Type B pancreatic cell (in vitro differentiated cells): ENCODE measurements around the gene CCDC102A. TPM values are rescaled to one million over a fixed set of nuclear protein-coding genes. Genes with fewer than 3 reads are reported as not detected.

ENCODE experiments used
- DNase-seq: peaks from one replicate; pipeline ENCODE4 v3.0.0; 2021; ENCODE audit warnings: mixed read lengths; ENCODE audit not compliant: unreplicated experiment; ENCODE audit errors: extremely low spot score
- H3K27ac Mint-ChIP-seq: 2 replicates; pipeline ENCODE4 v1.8.0; 2021; ENCODE audit warnings: mild to moderate bottlenecking, mixed read lengths
- H3K27me3 Mint-ChIP-seq: 2 replicates; pipeline ENCODE4 v1.8.0; 2021; ENCODE audit warnings: mixed read lengths
- H3K36me3 Mint-ChIP-seq: 2 replicates; pipeline ENCODE4 v1.8.0; 2021; ENCODE audit warnings: mixed read lengths
- H3K4me1 Mint-ChIP-seq: one replicate; pipeline ENCODE4 v1.8.0; 2021; ENCODE audit warnings: mixed read lengths; ENCODE audit not compliant: unreplicated experiment
- H3K4me3 Mint-ChIP-seq: 2 replicates; pipeline ENCODE4 v1.8.0; 2021; ENCODE audit warnings: mild to moderate bottlenecking, mixed read lengths
- H3K9me3 Mint-ChIP-seq: 2 replicates; pipeline ENCODE4 v1.8.0; 2021; ENCODE audit warnings: mixed read lengths
- CTCF ChIP-seq: fragments of 200-600 bp; sonication (generic); conservative IDR thresholded peaks from 2 replicates; pipeline ENCODE4 v1.5.0; 2021; ENCODE audit warnings: antibody characterized with exemption, mild to moderate bottlenecking
- long read RNA-seq: library from polyadenylated mRNA; unstranded; transcript quantifications from one replicate; pipeline ENCODE4 v2.0.0, GENCODE V29; 2020
- total RNA-seq: library from RNA; stranded (reverse); gene quantifications from 2 replicates; pipeline ENCODE4 v1.2.1, GENCODE V29; 2021; ENCODE audit warnings: low replicate concordance

CCDC102A gene
- total RNA-seq = 6.9 and 14.4 TPM in 2 replicates
- long read RNA-seq, partial matches to known transcripts = 2 of 2 reads
- long read RNA-seq, other reads (novel, unspliced or antisense) = 0 of 2 reads

DNA sequence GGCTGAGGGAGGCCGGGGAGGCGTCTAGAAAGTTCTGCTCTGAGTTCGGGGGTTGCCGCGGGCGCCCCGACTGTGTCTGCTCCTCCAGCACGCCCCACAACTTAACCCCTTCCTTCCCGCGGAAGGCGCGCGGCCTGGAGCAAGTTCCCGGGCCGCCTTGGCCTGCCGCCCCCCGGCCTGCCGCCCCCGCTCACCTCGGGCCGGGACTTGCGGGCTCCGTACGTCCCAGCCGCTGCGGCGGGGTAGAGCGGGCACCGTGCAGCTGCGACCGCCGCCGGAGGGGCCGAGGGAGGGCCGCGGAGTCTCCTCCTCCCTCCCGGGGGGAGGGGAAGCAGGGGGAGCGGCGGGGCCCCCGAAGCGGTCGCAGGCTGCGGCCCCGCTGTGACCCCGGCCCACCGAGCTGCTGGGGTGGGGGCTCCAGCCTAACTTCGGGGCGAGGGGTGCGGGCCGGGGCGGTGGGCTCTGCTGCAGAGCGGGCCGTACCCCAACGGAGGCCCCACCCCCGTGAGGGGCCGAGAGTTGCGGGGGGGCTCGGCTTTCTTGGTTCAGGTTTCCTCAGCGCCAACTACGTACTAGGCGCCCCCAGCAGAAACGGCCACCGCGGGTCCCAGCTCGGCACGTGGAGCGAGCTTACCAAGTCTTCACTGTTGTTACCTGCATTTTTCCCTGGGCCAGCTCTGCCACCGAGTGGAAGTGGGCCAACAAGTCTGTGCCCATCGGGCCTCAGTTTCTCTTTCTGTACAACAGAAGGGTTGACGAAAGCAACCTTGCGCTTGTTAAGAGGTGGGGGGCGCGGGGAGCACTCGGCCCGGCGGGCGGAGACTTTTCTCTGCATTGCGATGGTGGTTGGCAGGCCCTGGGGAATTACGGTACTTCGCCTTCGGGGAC is at the start of gene CCDC102A:
CCDC102A (minus strand) TSS at position 266 of the 888 bp plus-strand sequence. CDS start 7,394 bp downstream, outside the sequence.
- no peaks in the 10 kb centered on the region for H3K9me3 Mint-ChIP-seq
- TF ChIP-seq CTCF = no peak
- no peaks in the 10 kb centered on the region for H3K36me3 Mint-ChIP-seq
- H3K27me3 Mint-ChIP-seq = peaks cover 15% of the 10 kb centered on the region
- peaks cover 36% of the 10 kb centered on the region for H3K4me1 Mint-ChIP-seq
- no peak for DNase-seq
- peak within 1 kb of the TSS; percentile 79 for H3K27ac Mint-ChIP-seq
- peak within 1 kb of the TSS; percentile 90 for H3K4me3 Mint-ChIP-seq

GRCh38 chr16:57585051-57585687 is 48.8 kb upstream of the CCDC102A start:
- peaks cover 18% of the 10 kb centered on the region for H3K27me3 Mint-ChIP-seq

DNA sequence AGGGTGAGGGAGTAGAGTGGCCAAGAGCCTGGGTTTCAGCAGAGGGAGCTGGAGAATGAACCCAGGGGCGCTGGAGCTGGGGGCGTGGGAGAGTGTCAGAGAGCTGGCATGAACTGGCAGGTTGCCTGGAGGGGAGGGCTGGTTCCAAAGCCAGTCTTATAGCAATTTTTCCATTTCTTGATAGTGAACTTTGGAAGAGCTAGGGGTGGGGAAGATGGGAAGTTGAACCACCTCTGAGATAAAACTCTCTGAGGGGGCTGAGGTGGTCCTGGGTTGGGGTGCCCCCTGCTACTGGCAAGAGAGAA is 42.9 kb upstream of the CCDC102A start:
- Mint-ChIP-seq H3K4me1 (peaks cover 16% of the 10 kb centered on the region), H3K4me3 (no peak overlapping the region), H3K36me3 (no peaks in the 10 kb centered on the region), H3K9me3 (no peaks in the 10 kb centered on the region), H3K27ac (no peak overlapping the region), H3K27me3 (peaks cover 20% of the 10 kb centered on the region)
- DNase-seq = peak; percentile 27
- TF ChIP-seq CTCF = no peak

More at GRCh38 chr16:57585051-57585687, 48.8 kb upstream of the CCDC102A start:
- no peak overlapping the region for H3K27ac Mint-ChIP-seq
- no peaks in the 10 kb centered on the region for H3K36me3 Mint-ChIP-seq
- H3K9me3 Mint-ChIP-seq = no peaks in the 10 kb centered on the region
- H3K4me3 Mint-ChIP-seq = no peak overlapping the region
- no peak for DNase-seq
- no peak for TF ChIP-seq CTCF
- no peaks in the 10 kb centered on the region for H3K4me1 Mint-ChIP-seq

- peak; percentile 55 for DNase-seq
- no peaks in the 10 kb centered on the region for H3K36me3 Mint-ChIP-seq
- no peak for TF ChIP-seq CTCF
- H3K4me1 Mint-ChIP-seq = peaks cover 16% of the 10 kb centered on the region
- no peak overlapping the region for H3K4me3 Mint-ChIP-seq
- H3K9me3 Mint-ChIP-seq = no peaks in the 10 kb centered on the region
- peaks cover 16% of the 10 kb centered on the region for H3K27me3 Mint-ChIP-seq
- H3K27ac Mint-ChIP-seq = peak overlapping the region; percentile 56
Measured at GRCh38 chr16:57578521-57579360, 42.4 kb upstream of the CCDC102A start.

DNA sequence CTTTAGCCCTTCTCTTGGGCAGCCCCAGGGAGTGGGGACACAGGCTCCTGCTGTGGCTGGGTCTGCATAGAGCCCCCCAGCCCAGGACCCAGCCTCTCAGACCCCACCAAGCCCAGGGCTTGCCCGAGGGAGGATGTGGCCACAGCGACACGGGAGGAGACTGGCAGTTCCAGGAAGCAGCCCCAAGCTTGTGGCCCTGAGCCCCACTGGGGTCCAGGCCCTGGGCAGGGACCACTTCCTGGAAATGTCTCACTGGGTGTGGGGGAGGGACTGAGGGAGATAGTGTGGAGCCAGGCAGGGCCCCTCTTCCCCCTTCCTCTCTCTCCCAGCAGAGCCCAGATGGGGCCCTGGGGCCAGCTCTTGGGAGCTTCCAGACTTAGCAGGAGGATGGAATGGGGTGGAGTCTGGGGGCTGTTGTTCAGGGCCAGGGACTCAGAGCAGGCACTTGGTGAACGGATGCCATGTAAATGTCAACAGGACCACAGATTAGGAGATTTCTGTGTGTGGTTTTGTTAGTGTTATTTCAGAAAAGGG is 41.4 kb upstream of the CCDC102A start:
- Mint-ChIP-seq H3K27ac (no peak overlapping the region), H3K4me1 (peaks cover 16% of the 10 kb centered on the region), H3K9me3 (no peaks in the 10 kb centered on the region), H3K27me3 (peaks cover 15% of the 10 kb centered on the region), H3K36me3 (no peaks in the 10 kb centered on the region), H3K4me3 (no peak overlapping the region)
- no peak for TF ChIP-seq CTCF
- peak; percentile 49 for DNase-seq
